H1 (cell line): ENCODE data around the gene ENPP3. TPM values are rescaled to one million over a fixed set of nuclear protein-coding genes. Genes with fewer than 3 reads are reported as not detected.

Source experiments
- CTCF ChIA-PET: fragments of 300-600 bp; sonication (Branson Sonifier 250); formaldehyde crosslinking; loops from one replicate; lab custom pipeline; 2021; ENCODE audit not compliant: partially characterized antibody; lab: Charles Lee
- POLR2A ChIA-PET: fragments of 300-600 bp; sonication (Branson Sonifier 250); formaldehyde crosslinking; loops from one replicate; lab custom pipeline; 2021; ENCODE audit warnings: inconsistent platforms; ENCODE audit not compliant: partially characterized antibody; lab: Charles Lee
- DNase-seq, 2 experiments: peaks; one replicate each; pipeline versions ENCODE4 v3.0.0 to v3.0.0-alpha.2; 2010 to 2022; ENCODE audit warnings: low spot score in 2 of 2, low read depth in 1 of 2, mixed read lengths in 1 of 2
- FAIRE-seq: peaks from 2 replicates; lab custom pipeline; 2011; peaks lifted over from hg19 to GRCh38; lab: Jason Lieb, UNC
- H2AFZ ChIP-seq: 2 replicates; pipeline ENCODE4 v1.8.1; 2012; ENCODE audit warnings: low read length, inconsistent platforms
- H2AK5ac ChIP-seq: 2 replicates; pipeline ENCODE4 v1.6.1; 2013; ENCODE audit warnings: low read depth, low read length
- H2BK120ac ChIP-seq: replicated peaks from 2 replicates; pipeline ENCODE3; 2013; ENCODE audit warnings: low read depth, low read length, inconsistent platforms
- H2BK12ac ChIP-seq: 2 replicates; pipeline ENCODE4 v1.6.1; 2013; ENCODE audit warnings: low read depth, low read length
- H2BK15ac ChIP-seq: 2 replicates; pipeline ENCODE4 v1.6.1; 2013; ENCODE audit warnings: low read length
- H2BK20ac ChIP-seq: 2 replicates; pipeline ENCODE4 v1.6.1; 2013; ENCODE audit warnings: low read length
- H2BK5ac ChIP-seq: 2 replicates; pipeline ENCODE4 v1.6.1; 2013; ENCODE audit warnings: low read depth, low read length
- H3K14ac ChIP-seq: 2 replicates; pipeline ENCODE4 v1.6.1; 2013; ENCODE audit warnings: inconsistent platforms; ENCODE audit not compliant: insufficient read length
- H3K18ac ChIP-seq: 2 replicates; pipeline ENCODE4 v1.6.1; 2013; ENCODE audit warnings: low read length; ENCODE audit errors: extremely low read depth
- H3K23ac ChIP-seq: 2 replicates; pipeline ENCODE4 v1.6.1; 2013; ENCODE audit warnings: inconsistent platforms; ENCODE audit not compliant: insufficient read length
- H3K23me2 ChIP-seq: 2 replicates; pipeline ENCODE4 v1.6.1; 2013; ENCODE audit warnings: low read depth, low read length
- H3K27ac ChIP-seq: 2 replicates; pipeline ENCODE4 v1.6.1; 2011; ENCODE audit warnings: low read depth, low read length, inconsistent platforms
- H3K27me3 ChIP-seq, 4 experiments: replicated peaks in 1 of 4; 1 replicate in 1 of 4; 2 replicates in 3 of 4; pipeline versions ENCODE4 v1.6.1 to v1.8.1; 2011 to 2013; ENCODE audit warnings: low read length in 3 of 4, mild to moderate bottlenecking in 3 of 4, inconsistent platforms in 2 of 4, mixed read lengths in 2 of 4, moderate library complexity in 1 of 4; ENCODE audit not compliant: control insufficient read depth in 3 of 4, insufficient read depth in 3 of 4; ENCODE audit errors: extremely low read depth in 1 of 4
- H3K36me3 ChIP-seq, 4 experiments: 2 replicates each; pipeline versions ENCODE4 v1.6.1 to v1.8.1; 2011 to 2013; ENCODE audit warnings: mild to moderate bottlenecking in 4 of 4, low read length in 3 of 4, moderate library complexity in 2 of 4, control low read depth in 1 of 4, inconsistent platforms in 1 of 4; ENCODE audit not compliant: insufficient read depth in 4 of 4, control insufficient read depth in 2 of 4
- H3K4ac ChIP-seq: replicated peaks from 2 replicates; pipeline ENCODE3; 2013; ENCODE audit warnings: low read length, low read depth, mixed read lengths, inconsistent platforms; ENCODE audit not compliant: insufficient read length
- H3K4me1 ChIP-seq, 4 experiments: replicated peaks in 1 of 4; 1 replicate in 1 of 4; 2 replicates in 3 of 4; pipeline versions ENCODE4 v1.6.1 to v1.8.1; 2011 to 2013; ENCODE audit warnings: low read length in 3 of 4, inconsistent platforms in 2 of 4, mixed read lengths in 1 of 4; ENCODE audit not compliant: insufficient read depth in 4 of 4, control insufficient read depth in 3 of 4
- H3K4me2 ChIP-seq, 2 experiments: 2 replicates each; pipeline versions ENCODE4 v1.6.1 to v1.8.1; 2011 to 2013; ENCODE audit warnings: low read depth in 2 of 2, low read length in 2 of 2, control low read depth in 1 of 2, inconsistent platforms in 1 of 2, mild to moderate bottlenecking in 1 of 2; ENCODE audit not compliant: insufficient read depth in 1 of 2
- H3K4me3 ChIP-seq, 4 experiments: fragments of 200-600, 300-600 bp in 1 of 4; sonication (generic), shearing (Covaris generic), sonication (Bioruptor Twin) in 1 of 4; 2 replicates each; pipeline versions ENCODE4 v1.5.1 to v1.8.1; 2011 to 2016; ENCODE audit warnings: low read length in 4 of 4, low read depth in 3 of 4, control low read depth in 2 of 4, inconsistent platforms in 2 of 4, mild to moderate bottlenecking in 2 of 4, mixed read lengths in 1 of 4, moderate library complexity in 1 of 4; ENCODE audit not compliant: insufficient read depth in 2 of 4; ENCODE audit errors: extremely low read depth in 1 of 4
- H3K56ac ChIP-seq: replicated peaks from 2 replicates; pipeline ENCODE3; 2013; ENCODE audit warnings: low read depth, mild to moderate bottlenecking, mixed read lengths, low read length, inconsistent platforms; ENCODE audit not compliant: insufficient read length
- H3K79me1 ChIP-seq: 2 replicates; pipeline ENCODE4 v1.6.1; 2013; ENCODE audit warnings: low read depth, low read length, control low read depth
- H3K79me2 ChIP-seq, 2 experiments: 2 replicates each; pipeline versions ENCODE4 v1.6.1 to v1.8.1; 2012 to 2013; ENCODE audit warnings: low read length in 2 of 2, mild to moderate bottlenecking in 2 of 2, inconsistent platforms in 1 of 2; ENCODE audit not compliant: insufficient read depth in 2 of 2, control insufficient read depth in 1 of 2
- H3K9ac ChIP-seq, 4 experiments: replicated peaks in 1 of 4; 1 replicate in 1 of 4; 2 replicates in 3 of 4; pipeline versions ENCODE4 v1.6.1 to v1.8.1; 2011 to 2013; ENCODE audit warnings: low read depth in 3 of 4, low read length in 3 of 4, control low read depth in 2 of 4, mild to moderate bottlenecking in 2 of 4, moderate library complexity in 2 of 4, inconsistent platforms in 1 of 4; ENCODE audit errors: extremely low read depth in 1 of 4
- H3K9me3 ChIP-seq, 2 experiments: 2 replicates each; pipeline versions ENCODE4 v1.6.1 to v1.8.1; 2012 to 2013; ENCODE audit warnings: mild to moderate bottlenecking in 2 of 2, moderate library complexity in 2 of 2, control low read depth in 1 of 2, inconsistent platforms in 1 of 2, low read depth in 1 of 2, low read length in 1 of 2, mixed read lengths in 1 of 2; ENCODE audit not compliant: insufficient read depth in 2 of 2
- H4K20me1 ChIP-seq, 2 experiments: replicated peaks in 1 of 2; 2 replicates each; pipeline versions ENCODE3 to v1.8.1; 2011 to 2013; ENCODE audit warnings: inconsistent platforms in 2 of 2, low read length in 2 of 2, mild to moderate bottlenecking in 1 of 2; ENCODE audit not compliant: insufficient read depth in 2 of 2, control insufficient read depth in 1 of 2
- H4K5ac ChIP-seq: 2 replicates; pipeline ENCODE4 v1.6.1; 2013; ENCODE audit warnings: low read length, low read depth, mixed read lengths, inconsistent platforms; ENCODE audit not compliant: insufficient read length
- H4K8ac ChIP-seq: 2 replicates; pipeline ENCODE4 v1.8.0; 2013; ENCODE audit warnings: mild to moderate bottlenecking, moderate library complexity, low read length, inconsistent platforms; ENCODE audit not compliant: insufficient read depth; ENCODE audit errors: extremely low read depth
- H4K91ac ChIP-seq: replicated peaks from 2 replicates; pipeline ENCODE3; 2013; ENCODE audit warnings: low read length, mixed read lengths, inconsistent platforms; ENCODE audit not compliant: insufficient read length
- ATF3 ChIP-seq: IDR thresholded peaks from 2 replicates; pipeline ENCODE4 v1.6.1; 2011; ENCODE audit warnings: low read depth, mild to moderate bottlenecking, low read length; ENCODE audit not compliant: insufficient read depth
- BRCA1 ChIP-seq: IDR thresholded peaks from 2 replicates; pipeline ENCODE4 v1.6.1; 2012; ENCODE audit warnings: low read depth, low read length, improper control_type of control experiment
- POLR2AphosphoS5 ChIP-seq: IDR thresholded peaks from 2 replicates; pipeline ENCODE4 v1.6.1; 2011; ENCODE audit warnings: low read depth, low read length
- RFX5 ChIP-seq: IDR thresholded peaks from 2 replicates; pipeline ENCODE4 v1.6.1; 2011; ENCODE audit warnings: low read depth, low read length, improper control_type of control experiment, borderline replicate concordance
- RNF2 ChIP-seq: fragments of 200-900, 300-1000 bp; sonication (generic); IDR thresholded peaks from 2 replicates; pipeline ENCODE4 v1.7.1; 2016; ENCODE audit warnings: borderline replicate concordance, low read depth, mild to moderate bottlenecking, antibody characterized with exemption, low read length; ENCODE audit not compliant: poor library complexity, severe bottlenecking; ENCODE audit errors: missing control alignments
- SP4 ChIP-seq: IDR thresholded peaks from 2 replicates; pipeline ENCODE4 v1.6.1; 2012; ENCODE audit warnings: low read length, inconsistent platforms
- WGBS, 2 experiments: shearing (Covaris generic) in 1 of 2; methylation state at CpG; one replicate each; pipeline versions ENCODE4 v1.1.6 to v1.1.7; 2013 to 2015; ENCODE audit warnings: low lambda C conversion rate in 2 of 2, mixed read lengths in 2 of 2, inconsistent platforms in 1 of 2, low coverage in 1 of 2, missing lambda C conversion rate in 1 of 2; ENCODE audit not compliant: insufficient replicate concordance in 2 of 2, insufficient coverage in 1 of 2, insufficient read length in 1 of 2; ENCODE audit errors: extremely low coverage in 1 of 2, missing lambda C conversion rate in 1 of 2; 5-methylcytosine and 5-hydroxymethylcytosine counted together
- polyA plus RNA-seq, 7 experiments: library from polyadenylated mRNA; depleted of rRNA in 3 of 7; stranded (reverse) in 5 of 7; unstranded in 2 of 7; fragments of >200 nt in 5 of 7; fragments of 200-250 nt in 2 of 7; gene quantifications; 1 replicate in 5 of 7; 2 replicates in 1 of 7; 4 replicates in 1 of 7; pipeline versions ENCODE4 v1.2.1 to v1.2.3, GENCODE V29; 2011 to 2013; ENCODE audit warnings: missing spikeins in 2 of 7, mixed read lengths in 2 of 7
- total RNA-seq: library from RNA; stranded (reverse); fragmentation: NEBNext Ultra II Directional; extraction: Animal tissue kit (Norgen Biotek cat#: 25700); gene quantifications from 2 replicates; pipeline ENCODE4 v1.2.1, GENCODE V29; 2021

ENPP3 gene
- total and polyA plus RNA-seq, 2 of the 8 experiments (the other 6 are each of a cell fraction or from before 2014, with no cell fraction given): 0.11 TPM; not detected in 1

DNA sequence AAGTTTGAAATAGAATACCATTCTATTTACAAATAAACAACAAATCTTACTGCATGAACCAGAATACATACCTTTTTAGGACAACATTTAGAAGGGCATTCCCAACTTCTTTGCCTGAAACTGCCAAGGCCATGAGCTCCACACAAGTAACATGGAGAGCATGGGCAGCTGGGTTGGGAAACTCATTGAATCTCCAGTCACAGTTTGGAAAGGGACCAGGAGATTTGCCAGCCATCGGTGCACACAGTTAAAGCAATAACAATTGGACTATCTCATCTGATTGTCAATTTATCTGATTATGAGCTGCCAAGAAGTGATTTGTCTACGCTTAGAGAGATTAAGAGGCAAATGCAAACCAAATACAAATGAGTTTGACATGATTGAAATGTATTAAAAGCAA, 44.2 kb upstream of the ENPP3 start:
- Histone ChIP-seq H2BK120ac (no peak overlapping the region), H2BK15ac (no peak overlapping the region), H3K79me2 (no peaks in the 10 kb centered on the region), H3K14ac (no peak overlapping the region), H3K79me1 (no peaks in the 10 kb centered on the region), H4K91ac (no peak overlapping the region), H2BK20ac (no peak overlapping the region), H3K4me2 (no peak overlapping the region), H4K20me1 (no peaks in the 10 kb centered on the region), H3K23ac (no peak overlapping the region), H3K56ac (no peak overlapping the region), H3K4ac (no peak overlapping the region), H4K5ac (no peak overlapping the region), H3K27me3 (no peaks in the 10 kb centered on the region), H3K27ac (no peak overlapping the region), H3K9ac (no peak overlapping the region), H4K8ac (no peak overlapping the region), H2AK5ac (no peak overlapping the region), H3K18ac (no peak overlapping the region), H3K4me3 (no peak overlapping the region), H2AFZ (no peak overlapping the region), H3K4me1 (no peaks in the 10 kb centered on the region), H3K9me3 (no peaks in the 10 kb centered on the region), H2BK5ac (no peak overlapping the region), H3K23me2 (no peaks in the 10 kb centered on the region), H3K36me3 (peaks cover 3 to 56% (median 30%) of the 10 kb centered on the region in 4 experiments; a peak in 7 of 8 replicates), H2BK12ac (no peak overlapping the region)
- POLR2A ChIA-PET: no interaction called here
- FAIRE-seq (no peak), DNase-seq (no peak)
- TF ChIP-seq ATF3 (no peak), RFX5 (no peak), POLR2AphosphoS5 (no peak), RNF2 (no peak), BRCA1 (no peak), SP4 (no peak)
- 94% methylated on average over 2 of the region's 2 CpGs; no CpG with 5 or more reads in 1 of the 2 experiments for WGBS, 2 experiments
- CTCF ChIA-PET: no interaction called here
